Measurements from ENCODE around the gene BHMT. TPM values are rescaled to one million over a fixed set of nuclear protein-coding genes. Genes with fewer than 3 reads are reported as not detected.

The BHMT gene
- total RNA-seq, 4 donors from 2014 or later: 2.4 to 5.9 (median 4.1) TPM

- peaks cover 0 to 15% (median 0%) of the 10 kb centered on the region in 4 donors for H3K4me1 ChIP-seq
- DNase-seq (ENCODE audit: low spot score in 2 of 2): no peak
- TF ChIP-seq POLR2A (IDR thresholded peaks at IDR 0.05) (no peak), EP300 (IDR thresholded peaks at IDR 0.05) (no peak)
- TF ChIP-seq, protein P1, sequence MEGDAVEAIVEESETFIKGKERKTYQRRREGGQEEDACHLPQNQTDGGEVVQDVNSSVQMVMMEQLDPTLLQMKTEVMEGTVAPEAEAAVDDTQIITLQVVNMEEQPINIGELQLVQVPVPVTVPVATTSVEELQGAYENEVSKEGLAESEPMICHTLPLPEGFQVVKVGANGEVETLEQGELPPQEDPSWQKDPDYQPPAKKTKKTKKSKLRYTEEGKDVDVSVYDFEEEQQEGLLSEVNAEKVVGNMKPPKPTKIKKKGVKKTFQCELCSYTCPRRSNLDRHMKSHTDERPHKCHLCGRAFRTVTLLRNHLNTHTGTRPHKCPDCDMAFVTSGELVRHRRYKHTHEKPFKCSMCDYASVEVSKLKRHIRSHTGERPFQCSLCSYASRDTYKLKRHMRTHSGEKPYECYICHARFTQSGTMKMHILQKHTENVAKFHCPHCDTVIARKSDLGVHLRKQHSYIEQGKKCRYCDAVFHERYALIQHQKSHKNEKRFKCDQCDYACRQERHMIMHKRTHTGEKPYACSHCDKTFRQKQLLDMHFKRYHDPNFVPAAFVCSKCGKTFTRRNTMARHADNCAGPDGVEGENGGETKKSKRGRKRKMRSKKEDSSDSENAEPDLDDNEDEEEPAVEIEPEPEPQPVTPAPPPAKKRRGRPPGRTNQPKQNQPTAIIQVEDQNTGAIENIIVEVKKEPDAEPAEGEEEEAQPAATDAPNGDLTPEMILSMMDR (IDR thresholded peaks at IDR 0.05): no peak
- H3K27me3 ChIP-seq: peaks cover 0 to 33% of the 10 kb centered on the region in 2 donors
- H3K9me3 ChIP-seq: no peaks in the 10 kb centered on the region
- no peaks in the 10 kb centered on the region for H3K36me3 ChIP-seq
- H3K27ac ChIP-seq: no peak overlapping the region
- 78 to 84% methylated on average over 5 of the region's 5 CpGs for WGBS, 2 donors
- H3K4me3 ChIP-seq: no peak overlapping the region
These were observed 1.1 kb downstream of the BHMT start for GRCh38 chr5:79112703-79113058.

- Histone ChIP-seq H3K4me1 (no peaks in the 10 kb centered on the region), H3K27ac (no peak overlapping the region), H3K4me3 (no peak overlapping the region), H3K27me3 (no peaks in the 10 kb centered on the region), H3K9me3 (no peaks in the 10 kb centered on the region), H3K36me3 (no peaks in the 10 kb centered on the region)
- no peak for DNase-seq (ENCODE audit: low spot score in 2 of 2)
- TF ChIP-seq POLR2A (IDR thresholded peaks at IDR 0.05) (no peak), EP300 (IDR thresholded peaks at IDR 0.05) (no peak)
- TF ChIP-seq, protein P1 (IDR thresholded peaks at IDR 0.05): no peak
- 88 to 91% methylated on average over 4 of the region's 4 CpGs for WGBS, 2 donors
These were observed 7.9 kb downstream of the BHMT start for GRCh38 chr5:79119486-79119885.

DNA sequence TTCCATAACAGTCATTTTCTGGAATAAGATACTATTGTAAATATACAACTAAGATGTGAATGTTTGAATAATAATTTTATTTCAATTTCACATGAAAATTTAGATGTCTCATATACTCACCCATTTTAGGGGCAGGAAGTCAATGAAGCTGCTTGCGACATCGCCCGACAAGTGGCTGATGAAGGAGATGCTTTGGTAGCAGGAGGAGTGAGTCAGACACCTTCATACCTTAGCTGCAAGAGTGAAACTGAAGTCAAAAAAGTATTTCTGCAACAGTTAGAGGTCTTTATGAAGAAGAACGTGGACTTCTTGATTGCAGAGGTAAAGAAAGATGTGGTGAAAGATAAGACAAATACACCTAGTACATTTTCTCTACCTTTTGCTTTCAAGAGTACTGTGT, 8.6 kb downstream of the BHMT start:
- TF ChIP-seq, protein P1 (IDR thresholded peaks at IDR 0.05): no peak
- TF ChIP-seq EP300 (IDR thresholded peaks at IDR 0.05) (no peak), POLR2A (IDR thresholded peaks at IDR 0.05) (no peak)
- 89 to 97% methylated on average over 4 of the region's 4 CpGs for WGBS, 2 donors
- Histone ChIP-seq H3K27me3 (no peaks in the 10 kb centered on the region), H3K36me3 (no peaks in the 10 kb centered on the region), H3K27ac (no peak overlapping the region), H3K4me3 (no peak overlapping the region), H3K4me1 (no peaks in the 10 kb centered on the region), H3K9me3 (no peaks in the 10 kb centered on the region)
- no peak for DNase-seq (ENCODE audit: low spot score in 2 of 2)

- TF ChIP-seq POLR2A (IDR thresholded peaks at IDR 0.05): no peak
- TF ChIP-seq, protein P1 (IDR thresholded peaks at IDR 0.05): no peak
- TF ChIP-seq EP300 (IDR thresholded peaks at IDR 0.05): no peak
- Histone ChIP-seq H3K27me3 (no peaks in the 10 kb centered on the region), H3K4me3 (no peak overlapping the region), H3K9me3 (no peaks in the 10 kb centered on the region), H3K36me3 (no peaks in the 10 kb centered on the region), H3K4me1 (no peaks in the 10 kb centered on the region), H3K27ac (no peak overlapping the region)
- DNase-seq (ENCODE audit: low spot score in 2 of 2): no peak
These were observed 11.4 kb downstream of the BHMT start for GRCh38 chr5:79122973-79123372.

DNA sequence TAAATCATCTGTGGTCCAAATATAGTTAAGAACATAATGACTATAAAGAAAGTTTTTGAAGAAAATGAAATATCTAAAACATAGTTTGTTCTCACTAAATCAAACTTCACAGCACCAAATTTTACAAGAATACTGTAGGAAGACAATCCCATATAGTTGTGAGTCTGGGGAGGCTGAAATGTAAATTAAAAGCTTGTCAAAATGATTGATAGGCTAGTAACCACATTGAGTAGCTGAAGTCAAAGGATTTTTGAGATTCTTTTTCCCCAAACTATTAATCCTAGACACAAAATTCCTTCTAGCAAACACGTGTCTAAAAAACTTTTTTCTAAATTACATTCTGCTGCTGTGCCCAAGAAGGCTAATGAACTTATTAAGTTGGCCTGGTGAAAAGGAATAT, 13.0 kb downstream of the BHMT start:
- H3K9me3 ChIP-seq: no peaks in the 10 kb centered on the region
- 37 to 40% methylated on average over 1 of the region's 1 CpG for WGBS, 2 donors
- no peak for DNase-seq (ENCODE audit: low spot score in 2 of 2)
- H3K27me3 ChIP-seq: no peaks in the 10 kb centered on the region
- TF ChIP-seq, protein P1 (IDR thresholded peaks at IDR 0.05): no peak
- TF ChIP-seq POLR2A (IDR thresholded peaks at IDR 0.05): no peak
- H3K4me1 ChIP-seq: no peaks in the 10 kb centered on the region
- no peaks in the 10 kb centered on the region for H3K36me3 ChIP-seq
- no peak overlapping the region for H3K4me3 ChIP-seq
- H3K27ac ChIP-seq: no peak overlapping the region

All from tibial nerve (tissue), 4 donors.